ENCODE measurements around the gene MELK. TPM values are rescaled to one million over a fixed set of nuclear protein-coding genes. Genes with fewer than 3 reads are reported as not detected.
A peak's percentile ranks its signal among the peaks of the same experiment; 100 is the strongest.
"Not testable (repeated sequence)": the region's sequence is repeated elsewhere in the genome, so short reads cannot be mapped to it uniquely, and the experiment has no call there.

Gene MELK
- total RNA-seq, 2 donors from 2014 or later, result 25.3 to 53.6 TPM

DNA sequence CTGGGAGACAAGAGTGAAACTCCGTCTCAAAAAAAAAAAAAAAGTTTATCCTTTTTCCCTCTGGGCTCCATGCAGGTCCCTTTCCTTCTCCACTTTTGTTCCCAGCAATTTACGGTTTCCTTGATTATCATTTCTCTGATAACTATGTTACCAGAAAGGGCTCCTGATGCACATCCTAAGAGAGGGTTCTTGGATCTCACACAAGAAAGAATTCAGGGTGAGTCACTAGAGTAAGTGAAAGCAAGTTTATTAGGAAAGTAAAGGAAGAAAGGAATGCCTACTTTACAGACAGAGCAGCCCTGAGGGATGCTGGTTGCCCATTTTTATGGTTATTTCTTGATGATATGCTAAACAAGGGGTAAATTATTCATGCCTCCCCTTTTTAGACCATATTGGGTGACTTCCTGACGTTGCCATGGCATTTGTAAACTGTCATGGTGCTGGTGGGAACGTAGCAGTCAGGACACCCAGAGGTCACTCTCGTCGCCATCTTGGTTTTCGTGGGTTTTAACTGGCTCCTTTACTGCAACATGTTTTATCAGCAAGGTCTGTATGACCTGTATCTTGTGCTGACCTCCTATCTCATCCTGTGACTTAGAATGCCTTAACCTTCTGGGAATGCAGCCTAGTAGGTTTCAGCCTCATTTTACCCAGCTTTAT lies 13.5 kb upstream of the MELK start:
- Mint-ChIP-seq H3K36me3 (no peaks in the 10 kb centered on the region), H3K27ac (no peak overlapping the region), H3K4me1 (ENCODE audit: low read depth in 2 of 2) (peaks cover 4% of the 10 kb centered on the region in 2 donors), H3K4me3 (no peak overlapping the region), H3K27me3 (no peaks in the 10 kb centered on the region), H3K9me3 (no peaks in the 10 kb centered on the region)
- ATAC-seq (no peak), DNase-seq (ENCODE audit: low spot score) (no peak)

DNA sequence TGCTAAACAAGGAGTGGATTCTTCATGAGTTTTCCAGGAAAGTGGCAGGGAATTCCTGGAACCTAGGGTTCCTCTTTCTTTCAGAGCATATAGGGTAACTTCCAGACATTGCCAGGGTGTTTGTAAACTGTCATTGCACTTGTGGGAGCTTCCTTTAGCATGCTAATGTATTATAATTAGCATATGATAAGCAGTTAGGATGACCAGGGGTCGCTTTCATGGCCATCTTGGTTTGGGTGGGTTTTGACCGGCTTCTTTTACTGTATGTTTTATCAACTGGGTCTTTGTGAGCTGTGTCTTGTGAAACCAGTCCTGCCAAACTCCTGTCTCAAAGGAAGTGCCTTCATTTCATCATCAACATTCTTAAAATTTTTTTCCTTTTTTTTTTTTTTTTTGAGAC lies 11.9 kb upstream of the MELK start:
- Mint-ChIP-seq H3K27me3 (no peaks in the 10 kb centered on the region), H3K4me3 (no peak overlapping the region), H3K36me3 (no peaks in the 10 kb centered on the region), H3K9me3 (no peaks in the 10 kb centered on the region), H3K27ac (no peak overlapping the region), H3K4me1 (ENCODE audit: low read depth in 2 of 2) (peaks cover 2% of the 10 kb centered on the region in 2 donors)
- no peak for ATAC-seq
- DNase-seq (ENCODE audit: low spot score), result no peak

DNA sequence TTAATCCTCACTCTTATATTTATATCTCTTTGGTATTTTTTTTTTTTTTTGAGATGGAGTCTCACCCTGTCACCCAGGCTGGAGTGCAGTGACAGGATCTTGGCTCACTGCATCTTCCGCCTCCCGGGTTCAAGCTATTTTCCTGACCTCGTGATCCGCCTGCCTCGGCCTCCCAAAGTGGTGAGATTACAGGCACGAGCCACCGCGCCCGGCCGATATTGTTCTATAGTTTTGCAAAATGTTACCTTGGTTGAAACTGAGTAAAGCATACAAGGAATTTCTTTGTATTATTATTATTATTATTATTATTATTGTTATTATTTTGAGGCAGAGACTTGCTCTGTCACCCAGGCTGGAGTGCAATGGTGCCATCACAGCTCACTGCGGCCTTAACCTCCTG lies 9.9 kb upstream of the MELK start:
- not testable (repeated sequence) for H3K4me3 Mint-ChIP-seq, H3K27me3 Mint-ChIP-seq, ATAC-seq

DNA sequence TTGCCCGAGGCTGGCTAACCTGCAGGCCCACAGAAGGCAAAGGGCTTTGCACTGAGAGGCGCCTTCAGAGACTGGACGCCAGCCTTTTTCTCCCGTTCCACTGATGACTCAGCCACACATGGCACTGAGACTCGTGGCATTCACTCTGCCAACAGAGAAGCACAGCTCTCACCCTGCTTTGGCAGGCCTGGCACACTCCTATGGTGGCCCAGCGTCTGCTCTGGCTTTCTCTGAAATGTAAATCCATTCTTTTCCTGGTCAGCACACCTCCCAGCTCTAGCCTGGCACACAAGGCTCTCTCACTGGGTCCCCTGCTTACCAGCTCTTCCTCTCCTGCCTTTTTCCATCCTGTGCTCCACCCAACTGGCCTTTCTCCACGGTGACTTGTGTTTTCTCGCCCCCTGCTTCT lies 5.9 kb upstream of the MELK start:
- Mint-ChIP-seq H3K27ac (no peak overlapping the region), H3K9me3 (no peaks in the 10 kb centered on the region), H3K36me3 (no peaks in the 10 kb centered on the region), H3K27me3 (peaks cover 2 to 6% of the 10 kb centered on the region in 2 donors), H3K4me3 (no peak overlapping the region), H3K4me1 (ENCODE audit: low read depth in 2 of 2) (no peaks in the 10 kb centered on the region)
- DNase-seq (ENCODE audit: low spot score) (no peak), ATAC-seq (no peak)

More for the DNA sequence above, 9.9 kb upstream of the MELK start:
- not testable (repeated sequence) for H3K9me3 Mint-ChIP-seq; H3K36me3 Mint-ChIP-seq; H3K27ac Mint-ChIP-seq; DNase-seq (ENCODE audit: low spot score); H3K4me1 Mint-ChIP-seq (ENCODE audit: low read depth in 2 of 2)

DNA sequence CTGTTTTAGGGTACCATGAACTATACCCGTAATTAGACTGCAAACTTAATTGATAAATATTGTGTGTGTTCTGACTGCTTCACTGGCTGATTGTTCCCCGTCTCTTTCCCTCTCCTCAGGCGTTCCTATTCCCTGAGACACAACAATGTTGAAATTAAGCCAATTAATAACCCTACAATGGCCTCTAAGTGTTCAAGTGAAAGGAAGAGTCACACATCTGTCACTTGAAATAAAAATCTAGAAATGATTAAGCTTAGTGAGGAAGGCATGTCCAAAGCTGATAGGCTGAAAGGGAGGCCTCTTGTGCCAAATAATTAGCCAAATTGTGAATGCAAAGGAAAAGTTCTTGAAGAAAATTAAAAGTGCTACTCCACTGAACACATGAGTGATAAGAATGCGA lies 4.0 kb upstream of the MELK start:
- ATAC-seq; H3K9me3 Mint-ChIP-seq; H3K4me3 Mint-ChIP-seq; DNase-seq (ENCODE audit: low spot score); H3K27ac Mint-ChIP-seq; H3K27me3 Mint-ChIP-seq; H3K4me1 Mint-ChIP-seq (ENCODE audit: low read depth in 2 of 2); H3K36me3 Mint-ChIP-seq: not testable (repeated sequence)

DNA sequence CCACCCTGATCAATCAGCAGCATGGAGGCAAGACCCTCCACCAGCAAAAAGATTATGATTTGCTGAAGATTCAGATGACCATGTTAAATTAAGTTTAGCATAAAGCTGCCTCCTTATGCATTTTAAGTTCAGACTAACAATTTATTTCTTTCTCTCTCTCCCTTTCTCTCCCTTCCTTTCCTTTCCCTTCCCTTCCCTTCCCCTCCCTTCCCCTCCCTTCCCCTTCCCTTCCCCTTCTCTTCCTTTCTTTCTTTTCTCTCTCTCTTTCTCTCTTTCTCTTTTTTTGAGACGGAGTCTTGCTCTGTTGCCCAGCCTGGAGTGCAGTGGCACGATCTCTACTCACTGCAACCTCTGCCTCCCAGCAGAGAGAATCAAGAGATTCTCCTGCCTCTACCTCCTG lies 1.4 kb upstream of the MELK start:
- Mint-ChIP-seq H3K36me3 (peaks cover 6% of the 10 kb centered on the region), H3K4me1 (ENCODE audit: low read depth in 2 of 2) (peaks cover 15 to 22% of the 10 kb centered on the region in 2 donors), H3K27ac (peak overlapping the region in 1 of 2 donors; percentile 88), H3K9me3 (no peaks in the 10 kb centered on the region), H3K27me3 (peaks cover 2 to 6% of the 10 kb centered on the region in 2 donors), H3K4me3 (peak overlapping the region; percentile 43)
- DNase-seq (ENCODE audit: low spot score), result no peak
- no peak for ATAC-seq

DNA sequence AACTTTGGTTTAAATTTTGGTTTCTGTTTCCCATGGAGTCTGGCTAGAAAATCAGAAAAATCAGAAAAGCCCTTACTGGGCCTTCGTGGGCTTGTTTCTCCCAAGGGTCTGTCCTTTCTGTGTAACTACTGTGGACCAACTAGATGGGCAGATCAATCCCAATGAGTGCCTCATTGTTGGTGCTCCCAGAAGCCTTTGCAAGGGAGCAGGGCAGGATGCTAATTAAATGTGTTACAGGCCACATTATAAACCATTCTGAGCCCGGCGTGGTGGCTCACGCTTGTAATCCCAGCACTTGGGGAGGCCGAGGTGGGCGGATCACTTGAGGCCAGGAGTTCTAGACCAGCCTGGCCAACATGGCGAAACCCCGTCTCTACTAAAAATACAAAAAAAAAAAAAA lies 1.4 kb downstream of the MELK start:
- Mint-ChIP-seq H3K4me3 (peak overlapping the region; percentile 95), H3K4me1 (ENCODE audit: low read depth in 2 of 2) (peaks cover 15 to 28% of the 10 kb centered on the region in 2 donors), H3K27ac (peak overlapping the region; percentile 86 to 88)
- not testable (repeated sequence) for H3K27me3 Mint-ChIP-seq; ATAC-seq; DNase-seq (ENCODE audit: low spot score); H3K9me3 Mint-ChIP-seq; H3K36me3 Mint-ChIP-seq

DNA sequence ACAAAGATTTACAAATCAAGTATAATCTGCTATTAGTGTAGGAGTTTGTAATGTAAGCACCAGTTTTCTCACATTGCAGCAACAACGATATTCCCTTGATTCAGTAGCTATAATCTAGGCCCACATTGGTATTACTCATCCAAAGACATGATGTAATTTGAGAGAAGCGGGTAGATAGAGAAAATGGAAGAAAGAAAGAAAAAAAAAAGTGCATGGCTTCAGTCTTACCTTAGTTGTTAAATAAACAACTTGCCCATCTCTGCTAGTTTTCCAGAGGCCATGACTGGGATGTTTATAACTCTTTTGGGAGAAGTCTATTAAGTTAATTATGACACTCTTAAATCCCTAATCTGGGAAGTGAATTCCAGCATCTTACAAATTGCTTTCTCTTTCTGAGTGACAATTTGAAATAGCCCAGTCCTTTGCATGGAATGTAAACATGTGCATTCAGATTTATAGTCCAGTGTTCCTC lies 2.8 kb downstream of the MELK start:
- Mint-ChIP-seq H3K36me3 (peaks cover 6% of the 10 kb centered on the region), H3K27ac (peak overlapping the region; percentile 10 to 53), H3K4me1 (ENCODE audit: low read depth in 2 of 2) (peaks cover 17 to 28% of the 10 kb centered on the region in 2 donors), H3K4me3 (peak overlapping the region; percentile 83), H3K9me3 (no peaks in the 10 kb centered on the region), H3K27me3 (no peaks in the 10 kb centered on the region)
- DNase-seq (ENCODE audit: low spot score), result no peak
- no peak for ATAC-seq

DNA sequence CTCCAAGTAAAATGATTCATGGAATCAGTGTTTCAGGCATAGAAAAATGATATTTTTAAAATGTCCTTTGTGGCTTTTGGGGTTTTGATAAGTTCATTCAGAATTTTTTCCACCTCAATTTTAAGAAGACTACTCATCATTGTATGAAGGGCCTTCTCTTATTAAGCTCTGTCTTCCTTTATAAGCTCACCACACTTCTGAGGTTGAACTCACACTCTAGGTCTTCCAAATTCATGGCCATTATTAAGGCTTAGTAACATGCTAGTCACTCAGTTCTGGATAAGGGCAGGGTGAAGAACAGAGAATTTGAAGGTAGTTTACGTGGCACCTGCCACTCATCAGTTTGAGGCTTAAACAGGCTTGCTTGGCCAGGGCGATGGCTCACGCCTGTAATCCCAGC lies 4.2 kb downstream of the MELK start:
- Mint-ChIP-seq H3K4me3 (no peak overlapping the region), H3K27me3 (no peaks in the 10 kb centered on the region), H3K9me3 (no peaks in the 10 kb centered on the region), H3K4me1 (ENCODE audit: low read depth in 2 of 2) (peaks cover 17 to 28% of the 10 kb centered on the region in 2 donors), H3K27ac (peak overlapping the region in 1 of 2 donors; percentile 10), H3K36me3 (peaks cover 6% of the 10 kb centered on the region)
- DNase-seq (ENCODE audit: low spot score), result no peak
- no peak for ATAC-seq

DNA sequence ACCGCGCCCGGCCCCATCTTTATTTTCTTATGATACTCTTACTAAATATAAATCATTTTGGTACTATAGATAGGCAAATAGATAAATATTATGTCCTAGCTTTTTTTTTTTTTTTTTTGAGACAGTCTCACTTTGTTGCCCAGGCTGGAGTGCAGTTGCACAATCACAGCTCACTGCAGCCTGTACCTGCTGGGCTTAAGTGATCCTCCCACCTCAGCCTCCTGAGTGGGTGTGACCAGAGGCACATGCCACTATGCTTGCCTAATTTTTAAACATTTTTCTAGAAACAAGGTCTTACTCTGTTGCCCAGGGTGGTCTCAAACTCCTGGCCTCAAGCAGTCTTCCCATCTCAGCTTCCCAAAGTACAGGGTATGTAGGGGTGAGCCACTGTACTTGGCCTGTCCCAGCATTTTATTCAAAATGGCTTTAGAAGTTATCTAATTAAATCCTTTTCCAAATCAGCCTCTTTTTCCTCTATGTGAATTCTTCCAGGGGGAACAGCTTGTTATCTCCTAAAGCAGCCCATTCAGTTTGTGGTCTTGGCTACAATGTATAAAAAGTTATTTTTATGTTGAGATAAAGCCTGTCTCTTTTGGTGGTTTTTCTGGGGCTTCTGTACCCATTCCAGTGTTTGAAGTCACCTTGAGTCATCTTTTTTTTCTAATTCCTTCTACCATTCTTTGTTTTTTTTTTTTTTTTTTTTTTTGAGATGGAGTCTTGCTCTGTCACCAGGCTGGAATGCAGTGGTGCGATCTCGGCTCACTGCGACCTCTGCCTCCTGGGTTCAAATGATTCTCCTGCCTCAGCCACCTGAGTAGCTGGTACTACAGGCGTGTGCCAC lies 12.1 kb downstream of the MELK start:
- no peak for ATAC-seq
- no peaks in the 10 kb centered on the region for H3K9me3 Mint-ChIP-seq

DNA sequence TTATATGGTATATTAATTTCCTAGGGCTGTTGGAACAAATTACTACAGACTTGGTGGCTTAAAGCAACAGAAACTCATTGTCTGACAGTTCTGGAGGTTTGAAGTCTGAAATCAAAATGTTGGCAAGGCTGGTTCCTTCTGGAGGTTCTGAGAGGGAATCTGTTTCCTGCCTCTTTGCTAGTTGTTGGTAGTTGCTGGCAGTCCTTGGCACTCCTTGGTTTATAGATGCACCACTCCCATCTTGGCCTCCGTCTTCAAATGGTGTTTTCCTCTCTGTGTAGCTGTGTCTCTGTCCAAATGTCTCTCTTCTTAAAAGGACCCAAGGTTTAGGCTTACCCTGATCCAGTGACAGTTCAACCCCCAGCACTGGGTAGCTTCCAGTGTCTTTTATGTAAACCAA lies 17.5 kb downstream of the MELK start:
- no peak for DNase-seq (ENCODE audit: low spot score)
- Mint-ChIP-seq H3K9me3 (no peaks in the 10 kb centered on the region), H3K27me3 (no peaks in the 10 kb centered on the region), H3K27ac (no peak overlapping the region), H3K36me3 (peaks cover 5% of the 10 kb centered on the region), H3K4me1 (ENCODE audit: low read depth in 2 of 2) (no peaks in the 10 kb centered on the region), H3K4me3 (no peak overlapping the region)
- ATAC-seq, result no peak

More for the DNA sequence above, 12.1 kb downstream of the MELK start:
- no peak overlapping the region for H3K4me3 Mint-ChIP-seq
- H3K36me3 Mint-ChIP-seq, result peaks cover 5% of the 10 kb centered on the region
- H3K27me3 Mint-ChIP-seq, result no peaks in the 10 kb centered on the region
- DNase-seq (ENCODE audit: low spot score), result no peak
- no peaks in the 10 kb centered on the region for H3K4me1 Mint-ChIP-seq (ENCODE audit: low read depth in 2 of 2)
- H3K27ac Mint-ChIP-seq, result no peak overlapping the region

DNA sequence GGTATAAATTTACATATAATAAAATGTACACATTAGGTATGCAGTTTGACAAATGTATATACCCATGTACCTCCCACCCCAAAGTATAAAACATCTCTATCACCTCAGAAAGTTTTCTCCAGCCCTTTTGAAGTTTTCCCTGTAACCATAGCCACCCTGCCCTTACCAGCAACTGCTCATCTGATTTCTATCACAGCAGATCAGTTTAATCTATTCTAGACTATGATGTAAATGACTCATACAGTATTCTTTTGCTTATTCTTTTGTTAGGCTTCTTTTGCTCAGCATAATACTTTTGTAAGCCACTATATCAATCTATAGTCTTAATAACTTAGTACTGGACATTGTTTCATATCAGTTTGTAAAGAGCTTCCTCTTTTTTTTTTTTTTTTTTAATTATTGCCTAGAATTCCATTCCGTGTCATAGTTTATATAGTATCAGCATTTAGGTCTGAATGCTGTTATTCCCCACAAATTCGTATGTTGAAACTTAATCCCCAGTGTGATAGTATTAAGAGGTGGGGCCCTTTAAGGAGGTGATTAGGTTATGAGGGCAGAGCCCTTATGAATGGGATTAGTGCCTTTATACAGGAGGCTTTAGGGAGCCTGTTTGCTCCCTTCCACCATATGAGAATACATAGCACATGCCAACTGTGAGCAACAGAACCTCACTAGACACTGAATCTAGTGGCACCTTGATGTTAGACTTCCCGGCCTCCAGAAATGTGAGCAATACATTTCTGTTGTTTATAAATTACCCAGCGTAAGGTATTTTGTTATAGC lies 20.3 kb downstream of the MELK start:
- Mint-ChIP-seq H3K9me3 (no peaks in the 10 kb centered on the region), H3K36me3 (peaks cover 5% of the 10 kb centered on the region), H3K4me3 (no peak overlapping the region), H3K27ac (no peak overlapping the region), H3K4me1 (ENCODE audit: low read depth in 2 of 2) (no peaks in the 10 kb centered on the region), H3K27me3 (no peaks in the 10 kb centered on the region)
- DNase-seq (ENCODE audit: low spot score) (no peak), ATAC-seq (no peak)

DNA sequence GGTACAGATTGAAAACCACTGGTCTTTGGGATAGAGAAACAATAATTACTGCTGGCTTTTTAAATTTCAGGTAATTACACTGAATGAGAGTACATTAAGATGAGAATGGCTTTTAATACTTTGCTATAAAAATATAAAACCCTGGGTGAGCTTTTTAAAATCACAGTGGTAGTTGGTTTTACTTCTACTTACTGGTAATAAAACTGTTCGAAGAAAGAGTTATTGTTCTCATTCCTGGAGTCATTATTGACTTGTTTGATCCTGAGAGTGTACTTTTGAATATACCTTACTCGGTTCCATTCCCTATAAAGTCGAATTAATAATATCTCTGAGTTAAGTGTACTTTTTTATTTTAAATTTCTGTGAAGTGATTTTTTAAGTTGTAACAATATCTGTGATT lies 21.5 kb downstream of the MELK start:
- no peaks in the 10 kb centered on the region for H3K36me3 Mint-ChIP-seq
- no peak overlapping the region for H3K4me3 Mint-ChIP-seq
- H3K27me3 Mint-ChIP-seq, result no peaks in the 10 kb centered on the region
- no peaks in the 10 kb centered on the region for H3K4me1 Mint-ChIP-seq (ENCODE audit: low read depth in 2 of 2)
- DNase-seq (ENCODE audit: low spot score) (no peak), ATAC-seq (no peak)
- no peaks in the 10 kb centered on the region for H3K9me3 Mint-ChIP-seq
- H3K27ac Mint-ChIP-seq, result no peak overlapping the region

Measured in natural killer cell treated with Interleukin-12 subunit alpha and Interleukin-12 subunit beta and Interleukin-15 and Interleukin-18, amount 100 ng/mL, for 72 hours (primary cell).